T-helper 1 cell treated with Interleukin-12 subunit alpha and Interleukin-12 subunit beta and Interleukin-4 antibody, amounts not matched to agents 30 ng/mL and 1 ng/mL, for 36 hours (primary cell): Measurements from ENCODE around the gene FAM135A. TPM values are rescaled to one million over a fixed set of nuclear protein-coding genes. Genes with fewer than 3 reads are reported as not detected.
"Not testable (repeated sequence)": the region's sequence is repeated elsewhere in the genome, so short reads cannot be mapped to it uniquely, and the experiment has no call there.

Experiments
- intact Hi-C: fragments of 100-400 bp; cut with micrococcal nuclease; formaldehyde crosslinking; loops from one replicate; pipeline ENCODE4 v1.15.1; 2024
- total RNA-seq: library from RNA; stranded (reverse); gene quantifications from 2 replicates; pipeline ENCODE4 v1.2.3, GENCODE V29; 2022

Gene FAM135A
- total RNA-seq, 1 donor from 2014 or later, result 11.2 TPM

GRCh38 chr6:70531133-70531532, 117.8 kb downstream of the FAM135A start:
- intact Hi-C loops, result no loop called here

- intact Hi-C loops, result no loop called here
Measured at GRCh38 chr6:70537266-70537665, 124.0 kb downstream of the FAM135A start.

GRCh38 chr6:70538376-70538775, 125.1 kb downstream of the FAM135A start:
- intact Hi-C loops, result no loop called here

GRCh38 chr6:70547313-70547712, 134.0 kb downstream of the FAM135A start:
- intact Hi-C loops, result loop anchor here (1.0 kb wide), 3 partner anchors 139 to 408 kb away; no protein-coding TSS in a partner anchor

- intact Hi-C loops, result loop anchor here (1.0 kb wide), 3 partner anchors 138 to 407 kb away; no protein-coding TSS in a partner anchor
Measured at GRCh38 chr6:70547905-70548304, 134.6 kb downstream of the FAM135A start.

- intact Hi-C loops, result no loop called here
Measured at GRCh38 chr6:70549327-70549726, 136.0 kb downstream of the FAM135A start.

- intact Hi-C loops, result no loop called here
Measured at GRCh38 chr6:70551566-70551965, 138.3 kb downstream of the FAM135A start.

- intact Hi-C loops, result not testable (repeated sequence)
Measured at GRCh38 chr6:70552286-70552940, 139.1 kb downstream of the FAM135A start.

GRCh38 chr6:70552974-70553373, 139.7 kb downstream of the FAM135A start:
- intact Hi-C loops, result no loop called here

- intact Hi-C loops, result no loop called here
Measured at GRCh38 chr6:70557998-70558397, 144.7 kb downstream of the FAM135A start.

GRCh38 chr6:70562401-70562800, 149.1 kb downstream of the FAM135A start:
- intact Hi-C loops, result not testable (repeated sequence)

- intact Hi-C loops, result no loop called here
Measured at GRCh38 chr6:70563530-70563929, 150.2 kb downstream of the FAM135A start.

- intact Hi-C loops, result loop anchor here (1.0 to 2.0 kb wide), 9 partner anchors 18 to 770 kb away; partner anchors contain the start of genes FAM135A, LMBRD1, OGFRL1 and SMAP1
Measured at GRCh38 chr6:70566751-70567382, 153.6 kb downstream of the FAM135A start, which contains the start of gene SDHAF4. TSS of gene SDHAF4 (plus strand) at chr6:70566930. CDS start at chr6:70566941, 11 bp downstream.

GRCh38 chr6:70574643-70575042, 161.3 kb downstream of the FAM135A start:
- intact Hi-C loops, result no loop called here

GRCh38 chr6:70575899-70576495, 162.7 kb downstream of the FAM135A start:
- intact Hi-C loops, result no loop called here

GRCh38 chr6:70586114-70586513, 172.8 kb downstream of the FAM135A start:
- intact Hi-C loops, result loop anchor here (1.0 kb wide), 1 partner anchor 21 kb away; no protein-coding TSS in a partner anchor

- intact Hi-C loops, result no loop called here
Measured at GRCh38 chr6:70590400-70590799, 177.1 kb downstream of the FAM135A start.

GRCh38 chr6:70592391-70593117, 179.2 kb downstream of the FAM135A start:
- intact Hi-C loops, result no loop called here

- intact Hi-C loops, result no loop called here
Measured at GRCh38 chr6:70593118-70593486, 179.8 kb downstream of the FAM135A start.

GRCh38 chr6:70599187-70599586, 185.9 kb downstream of the FAM135A start:
- intact Hi-C loops, result loop anchor here (1.0 kb wide), 4 partner anchors 8 to 87 kb away; no protein-coding TSS in a partner anchor

- intact Hi-C loops, result no loop called here
Measured at GRCh38 chr6:70601014-70601413, 187.7 kb downstream of the FAM135A start.
